Measurements from ENCODE around the gene SKP1. TPM values are rescaled to one million over a fixed set of nuclear protein-coding genes. Genes with fewer than 3 reads are reported as not detected.

SKP1 gene
- total RNA-seq, 2 donors from 2014 or later: 343 to 391 TPM

GRCh38 chr5:134113902-134114875 lies 62.6 kb downstream of the SKP1 start, which contains the start of gene TCF7:
TSS of gene TCF7 (plus strand) at chr5:134114681. CDS start at chr5:134114907, 226 bp downstream.
- peaks cover 3% of the 10 kb centered on the region for H3K4me1 ChIP-seq (replicated peaks)
- DNase-seq (ENCODE audit: low spot score): peak; percentile 74
- H3K27me3 ChIP-seq (replicated peaks; ENCODE audit: insufficient read depth): no peaks in the 10 kb centered on the region
- peak within 1 kb of the TSS; percentile 34 to 41 for H3K4me3 ChIP-seq
- peak within 1 kb of the TSS; percentile 33 to 39 for H3K27ac ChIP-seq
- 13% methylated on average over 51 of the region's 90 CpGs for WGBS
- no peaks in the 10 kb centered on the region for H3K36me3 ChIP-seq
- peak; percentile 48 for TF ChIP-seq POLR2A (IDR thresholded peaks at IDR 0.05)
- peak; percentile 59 for TF ChIP-seq POLR2AphosphoS5 (IDR thresholded peaks at IDR 0.05)
- TF ChIP-seq CTCF (IDR thresholded peaks at IDR 0.05): no peak
- no peaks in the 10 kb centered on the region for H3K9me3 ChIP-seq
- intact Hi-C loops (cut with DNase I): no loop called here

GRCh38 chr5:134113363-134113889 lies 63.3 kb downstream of the SKP1 start:
- Histone ChIP-seq H3K4me1 (replicated peaks) (peaks cover 3% of the 10 kb centered on the region), H3K27me3 (replicated peaks; ENCODE audit: insufficient read depth) (no peaks in the 10 kb centered on the region), H3K9me3 (no peaks in the 10 kb centered on the region), H3K4me3 (no peak overlapping the region), H3K36me3 (no peaks in the 10 kb centered on the region), H3K27ac (no peak overlapping the region)
- TF ChIP-seq CTCF (IDR thresholded peaks at IDR 0.05): no peak
- TF ChIP-seq POLR2A (IDR thresholded peaks at IDR 0.05): no peak
- no peak for TF ChIP-seq POLR2AphosphoS5 (IDR thresholded peaks at IDR 0.05)
- intact Hi-C loops (cut with DNase I): no loop called here
- no peak for DNase-seq (ENCODE audit: low spot score)
- 32% methylated on average over 28 of the region's 30 CpGs for WGBS

- intact Hi-C loops (cut with DNase I): no loop called here
- H3K36me3 ChIP-seq: no peaks in the 10 kb centered on the region
- H3K9me3 ChIP-seq: no peaks in the 10 kb centered on the region
- no peak overlapping the region for H3K4me3 ChIP-seq
- peaks cover 3% of the 10 kb centered on the region for H3K4me1 ChIP-seq (replicated peaks)
- DNase-seq (ENCODE audit: low spot score): no peak
- WGBS: 59% methylated on average over 18 of the region's 18 CpGs
- no peaks in the 10 kb centered on the region for H3K27me3 ChIP-seq (replicated peaks; ENCODE audit: insufficient read depth)
- H3K27ac ChIP-seq: no peak overlapping the region
- no peak for TF ChIP-seq POLR2A (IDR thresholded peaks at IDR 0.05)
- TF ChIP-seq CTCF (IDR thresholded peaks at IDR 0.05): no peak
- no peak for TF ChIP-seq POLR2AphosphoS5 (IDR thresholded peaks at IDR 0.05)
Measured at GRCh38 chr5:134112726-134113362, 63.9 kb downstream of the SKP1 start.

GRCh38 chr5:134111741-134112647 lies 64.8 kb downstream of the SKP1 start:
- Histone ChIP-seq H3K27ac (no peak overlapping the region), H3K27me3 (replicated peaks; ENCODE audit: insufficient read depth) (no peaks in the 10 kb centered on the region), H3K9me3 (no peaks in the 10 kb centered on the region), H3K36me3 (no peaks in the 10 kb centered on the region), H3K4me3 (no peak overlapping the region), H3K4me1 (replicated peaks) (peaks cover 3% of the 10 kb centered on the region)
- TF ChIP-seq POLR2A (IDR thresholded peaks at IDR 0.05) (no peak), POLR2AphosphoS5 (IDR thresholded peaks at IDR 0.05) (no peak), CTCF (IDR thresholded peaks at IDR 0.05) (no peak)
- 90% methylated on average over 6 of the region's 6 CpGs for WGBS
- no peak for DNase-seq (ENCODE audit: low spot score)
- intact Hi-C loops (cut with DNase I): no loop called here
